MCF 10A (cell line): Measurements from ENCODE around the gene SUCLA2. TPM values are rescaled to one million over a fixed set of nuclear protein-coding genes. Genes with fewer than 3 reads are reported as not detected.
A peak's percentile ranks its signal among the peaks of the same experiment; 100 is the strongest.

Source experiments
- BruUV-seq: library from RNA; stranded (reverse); fragments of 400-500 nt; replicated peaks from 2 replicates; lab custom pipeline; 2021; lab: Mats Ljungman, UMichigan
- CTCF ChIA-PET: fragments of 300-600 bp; sonication (Branson Sonifier 250); formaldehyde crosslinking; extraction: SDS; loops from one replicate; lab custom pipeline; 2021; ENCODE audit warnings: antibody characterized with exemption, inconsistent platforms; lab: Yijun Ruan, JAX
- POLR2A ChIA-PET: fragments of 300-600, 350-650 bp; sonication (Branson Sonifier 250); formaldehyde crosslinking; extraction: SDS; loops from one replicate; lab custom pipeline; 2020; ENCODE audit warnings: antibody characterized with exemption, inconsistent platforms; lab: Yijun Ruan, JAX
- DNase-seq: peaks from one replicate; pipeline ENCODE4 v3.0.0-alpha.2; 2018; ENCODE audit not compliant: unreplicated experiment
- H3K27ac Mint-ChIP-seq: one replicate; pipeline ENCODE4 v1.8.0; 2022; ENCODE audit warnings: mild to moderate bottlenecking, low read depth, mixed read lengths; ENCODE audit not compliant: unreplicated experiment
- H3K27me3 Mint-ChIP-seq: one replicate; pipeline ENCODE4 v1.8.0; 2022; ENCODE audit warnings: mixed read lengths; ENCODE audit not compliant: insufficient read depth, unreplicated experiment
- H3K36me3 Mint-ChIP-seq: one replicate; pipeline ENCODE4 v1.8.0; 2022; ENCODE audit warnings: mild to moderate bottlenecking, moderate library complexity, mixed read lengths; ENCODE audit not compliant: insufficient read depth, unreplicated experiment
- H3K4me1 Mint-ChIP-seq: one replicate; pipeline ENCODE4 v1.8.0; 2022; ENCODE audit warnings: mixed read lengths; ENCODE audit not compliant: insufficient read depth, unreplicated experiment
- H3K4me3 Mint-ChIP-seq: one replicate; pipeline ENCODE4 v1.8.0; 2022; ENCODE audit warnings: mild to moderate bottlenecking, moderate library complexity, mixed read lengths; ENCODE audit not compliant: unreplicated experiment
- H3K9me3 Mint-ChIP-seq: one replicate; pipeline ENCODE4 v1.8.0; 2022; ENCODE audit warnings: mixed read lengths; ENCODE audit not compliant: unreplicated experiment
- CTCF ChIP-seq: fragments of 200-600 bp; IDR thresholded peaks from one replicate; pipeline ENCODE4 v1.8.0; 2022; ENCODE audit warnings: antibody characterized with exemption, mild to moderate bottlenecking; ENCODE audit not compliant: unreplicated experiment
- intact Hi-C: fragments of 100-400 bp; cut with micrococcal nuclease; formaldehyde crosslinking; loops from 2 replicates; pipeline ENCODE4 v1.14.1; 2022
- total RNA-seq: library from RNA; stranded (reverse); gene quantifications from 2 replicates; pipeline ENCODE4 v1.2.3, GENCODE V29; 2022

Gene SUCLA2
- total RNA-seq, 1 experiment from 2014 or later = 42.1 TPM

- Mint-ChIP-seq H3K27ac (no peak overlapping the region), H3K4me3 (no peak overlapping the region), H3K9me3 (no peaks in the 10 kb centered on the region), H3K4me1 (peaks cover 10% of the 10 kb centered on the region), H3K27me3 (no peaks in the 10 kb centered on the region), H3K36me3 (peaks cover 5% of the 10 kb centered on the region)
- ChIA-PET CTCF (interaction anchor here (0.6 to 0.7 kb wide), 2 partner anchors 87 to 1081 kb away, joined by 3 read pairs; no protein-coding TSS in a partner anchor), POLR2A (interaction anchor here (0.6 kb wide), 1 partner anchor 221 kb away, joined by 3 read pairs; no protein-coding TSS in a partner anchor)
- peak; percentile 47 for DNase-seq
- no peak for TF ChIP-seq CTCF
- no TSS peak for BruUV-seq
- intact Hi-C loops = no loop called here
These were observed 104.5 kb downstream of the SUCLA2 start for GRCh38 chr13:47896546-47896945.

GRCh38 chr13:47896111-47896510, 105.0 kb downstream of the SUCLA2 start:
- DNase-seq = no peak
- no TSS peak for BruUV-seq
- Mint-ChIP-seq H3K4me1 (peaks cover 10% of the 10 kb centered on the region), H3K36me3 (peaks cover 5% of the 10 kb centered on the region), H3K27ac (no peak overlapping the region), H3K4me3 (no peak overlapping the region), H3K27me3 (no peaks in the 10 kb centered on the region), H3K9me3 (no peaks in the 10 kb centered on the region)
- intact Hi-C loops = no loop called here
- ChIA-PET CTCF (no interaction called here), POLR2A (no interaction called here)
- no peak for TF ChIP-seq CTCF

- CTCF ChIA-PET = no interaction called here
- no peaks in the 10 kb centered on the region for H3K27me3 Mint-ChIP-seq
- POLR2A ChIA-PET = no interaction called here
- intact Hi-C loops = no loop called here
- H3K9me3 Mint-ChIP-seq = no peaks in the 10 kb centered on the region
- TF ChIP-seq CTCF = no peak
- peaks cover 5% of the 10 kb centered on the region for H3K36me3 Mint-ChIP-seq
- H3K4me3 Mint-ChIP-seq = no peak overlapping the region
- peak; percentile 8 for DNase-seq
- peaks cover 19% of the 10 kb centered on the region for H3K4me1 Mint-ChIP-seq
- no TSS peak for BruUV-seq
- H3K27ac Mint-ChIP-seq = no peak overlapping the region
These were observed 107.5 kb downstream of the SUCLA2 start for GRCh38 chr13:47893527-47893926.

Other genes with a start within 250 kb of the SUCLA2 start
- 12.0 and 21.6 TPM in 2 replicates for gene NUDT15, start 36.5 kb upstream of the SUCLA2 start, total RNA-seq
- gene MED4, start 93.8 kb upstream of the SUCLA2 start, total RNA-seq = 45.2 and 56.5 TPM in 2 replicates
- 144 and 179 TPM in 2 replicates for gene ITM2B, start 231.9 kb upstream of the SUCLA2 start, total RNA-seq